ENCODE data around the gene AGAP1. TPM values are rescaled to one million over a fixed set of nuclear protein-coding genes. Genes with fewer than 3 reads are reported as not detected.
A peak's percentile ranks its signal among the peaks of the same experiment; 100 is the strongest.

The AGAP1 gene
- total RNA-seq = 2.3 and 3.8 TPM in 2 replicates

DNA sequence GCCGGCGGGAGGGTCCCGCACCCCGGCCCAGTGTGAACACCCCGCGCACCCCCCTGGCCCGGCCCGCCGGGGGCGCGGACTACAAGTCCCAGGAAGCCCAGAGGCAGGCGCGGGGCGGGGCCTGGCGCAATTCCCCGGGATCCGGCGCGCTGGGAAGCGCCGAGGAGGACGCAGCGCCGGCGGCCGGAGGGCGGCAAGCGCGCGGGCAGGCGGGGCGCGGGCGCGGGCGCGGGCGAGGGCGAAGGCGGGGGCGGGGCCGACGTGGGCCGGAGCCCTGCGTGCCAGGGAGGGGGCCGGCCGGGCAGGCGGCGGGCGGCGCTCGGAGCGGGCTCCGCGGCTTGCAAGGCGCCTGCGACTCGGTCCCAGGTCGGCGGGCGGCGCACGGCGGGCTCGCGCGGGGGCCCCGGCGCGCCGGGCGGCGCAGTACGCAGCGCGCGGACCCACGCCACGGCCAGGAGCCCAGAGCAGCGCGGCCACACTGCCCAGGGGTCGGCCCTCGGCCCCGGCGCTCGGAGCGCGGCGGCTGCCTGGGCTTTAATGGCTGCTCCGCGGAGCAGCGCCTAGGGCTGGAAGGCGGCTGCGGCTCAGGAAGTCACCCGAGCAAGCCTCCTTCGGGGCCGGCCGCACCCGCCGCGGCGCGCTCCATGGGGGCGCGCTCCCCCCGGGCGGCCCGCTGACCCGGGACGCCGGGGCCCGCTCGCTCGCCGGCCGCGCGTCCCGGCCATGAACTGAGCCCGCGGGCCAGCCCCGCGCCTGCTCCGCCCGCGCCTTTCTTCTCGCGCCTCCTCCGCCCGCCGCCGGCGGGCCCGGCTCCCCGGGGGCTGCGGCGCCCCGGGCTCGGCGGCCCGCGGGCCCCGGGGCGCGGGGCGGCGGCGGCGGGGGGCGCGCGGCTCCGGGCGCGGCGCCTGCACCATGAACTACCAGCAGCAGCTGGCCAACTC is at the start of gene AGAP1:
Gene AGAP1 (plus strand): TSS at position 269 of the 941 bp plus-strand sequence.
- Mint-ChIP-seq H3K9me3 (no peaks in the 10 kb centered on the region), H3K36me3 (ENCODE audit: low read depth) (no peaks in the 10 kb centered on the region), H3K27ac (no peak within 1 kb of the TSS), H3K4me3 (peak within 1 kb of the TSS; percentile 72), H3K27me3 (peaks cover 60% of the 10 kb centered on the region), H3K4me1 (peaks cover 7% of the 10 kb centered on the region)
- DNase-seq = peak; percentile 66
- intact Hi-C loops (cut with micrococcal nuclease) = loop anchor here (10.0 kb wide), 1 partner anchor 681 kb away; no protein-coding TSS in a partner anchor

DNA sequence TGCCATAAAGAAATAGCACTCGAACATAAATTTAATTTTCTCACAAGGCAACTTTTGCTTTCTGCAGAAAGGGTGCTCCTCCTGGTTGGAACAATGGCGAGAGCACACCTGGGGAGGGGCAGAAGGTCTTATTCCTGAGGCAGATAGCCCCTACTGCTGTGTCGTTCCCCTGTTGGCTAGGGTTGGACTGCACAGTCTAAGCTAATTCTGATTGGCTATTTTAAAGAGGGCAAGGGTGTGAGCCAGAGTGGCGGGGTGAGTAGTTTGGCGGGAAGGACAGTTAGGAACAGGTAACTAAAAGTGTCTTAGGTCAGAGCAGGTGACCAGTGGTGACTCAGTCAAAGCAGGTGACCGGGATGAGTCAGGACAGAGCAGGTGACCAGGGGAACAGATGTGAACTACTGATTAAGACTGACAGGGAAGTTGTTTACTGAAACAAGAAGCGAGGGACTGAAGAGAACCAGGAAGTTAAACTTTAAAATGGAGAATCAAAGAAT is 49.7 kb upstream of the AGAP1 start:
- H3K27me3 Mint-ChIP-seq = no peaks in the 10 kb centered on the region
- no peak for DNase-seq
- no peaks in the 10 kb centered on the region for H3K9me3 Mint-ChIP-seq
- H3K4me3 Mint-ChIP-seq = no peak overlapping the region
- H3K36me3 Mint-ChIP-seq (ENCODE audit: low read depth) = no peaks in the 10 kb centered on the region
- intact Hi-C loops (cut with micrococcal nuclease) = no loop called here
- no peak overlapping the region for H3K27ac Mint-ChIP-seq
- no peaks in the 10 kb centered on the region for H3K4me1 Mint-ChIP-seq

DNA sequence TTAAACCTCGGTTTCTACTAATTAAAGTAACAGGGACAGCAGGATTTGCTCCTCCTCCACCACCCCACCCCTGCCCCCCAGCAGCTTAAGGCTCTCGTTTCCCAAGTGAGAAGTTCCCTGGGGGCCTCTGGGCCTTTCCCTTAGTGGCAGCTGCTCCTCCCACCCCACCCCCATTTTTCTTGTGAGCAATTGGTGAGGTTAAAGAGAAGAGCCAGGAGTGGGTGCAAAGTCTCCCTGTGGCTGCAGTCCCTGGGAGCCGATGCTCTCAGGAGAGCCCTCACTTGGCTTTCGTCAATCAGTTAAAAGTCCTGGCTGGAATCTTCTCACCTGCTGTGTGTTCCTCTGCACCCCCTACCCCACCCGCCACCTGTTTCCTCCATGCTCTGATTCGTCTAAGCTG is 48.7 kb upstream of the AGAP1 start:
- Mint-ChIP-seq H3K4me1 (no peaks in the 10 kb centered on the region), H3K36me3 (ENCODE audit: low read depth) (no peaks in the 10 kb centered on the region), H3K4me3 (no peak overlapping the region), H3K27me3 (no peaks in the 10 kb centered on the region), H3K9me3 (no peaks in the 10 kb centered on the region), H3K27ac (no peak overlapping the region)
- DNase-seq = no peak
- intact Hi-C loops (cut with micrococcal nuclease) = no loop called here

DNA sequence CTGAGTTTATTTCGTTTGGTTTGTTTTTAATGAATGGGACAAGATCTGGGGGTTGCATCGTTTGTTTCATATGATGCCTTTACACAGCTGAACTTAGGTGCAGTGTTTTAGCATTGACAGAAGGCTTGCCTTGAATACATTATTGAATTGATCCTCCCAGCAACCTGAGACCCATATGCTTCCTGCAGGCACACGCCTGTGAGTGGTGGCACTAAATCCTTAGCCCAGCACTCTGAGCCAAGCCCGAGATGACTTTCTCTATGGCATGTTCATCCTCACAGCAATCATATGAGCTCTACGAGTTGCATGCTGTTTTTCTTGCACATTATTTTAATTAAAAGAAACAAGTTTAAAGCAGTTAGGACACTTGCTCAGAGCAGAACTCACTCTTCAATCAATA is 47.8 kb upstream of the AGAP1 start:
- no peak overlapping the region for H3K4me3 Mint-ChIP-seq
- H3K27ac Mint-ChIP-seq = no peak overlapping the region
- no peaks in the 10 kb centered on the region for H3K9me3 Mint-ChIP-seq
- intact Hi-C loops (cut with micrococcal nuclease) = no loop called here
- no peak for DNase-seq
- no peaks in the 10 kb centered on the region for H3K27me3 Mint-ChIP-seq
- H3K4me1 Mint-ChIP-seq = no peaks in the 10 kb centered on the region
- no peaks in the 10 kb centered on the region for H3K36me3 Mint-ChIP-seq (ENCODE audit: low read depth)

DNA sequence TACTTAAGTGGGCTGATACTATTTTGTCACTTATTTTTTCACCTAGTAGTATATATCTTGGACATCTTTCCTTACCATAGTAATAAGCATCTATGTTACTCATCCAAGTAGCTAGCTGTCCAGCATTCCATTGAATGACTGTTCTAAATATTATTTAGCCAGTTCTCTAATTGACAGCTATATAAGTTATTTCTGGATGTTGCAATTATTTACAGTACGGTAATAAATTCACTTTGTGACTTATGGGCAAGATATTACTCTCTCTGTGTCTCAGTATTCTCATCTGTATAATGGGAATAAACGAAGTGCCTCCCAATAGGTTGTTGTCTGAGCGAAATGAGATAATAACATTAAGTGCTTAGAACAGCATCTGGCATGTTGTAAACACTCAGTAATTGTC is 46.6 kb upstream of the AGAP1 start:
- no peaks in the 10 kb centered on the region for H3K9me3 Mint-ChIP-seq
- no peak for DNase-seq
- no peaks in the 10 kb centered on the region for H3K36me3 Mint-ChIP-seq (ENCODE audit: low read depth)
- H3K27ac Mint-ChIP-seq = no peak overlapping the region
- no peak overlapping the region for H3K4me3 Mint-ChIP-seq
- intact Hi-C loops (cut with micrococcal nuclease) = no loop called here
- H3K27me3 Mint-ChIP-seq = no peaks in the 10 kb centered on the region
- no peaks in the 10 kb centered on the region for H3K4me1 Mint-ChIP-seq

DNA sequence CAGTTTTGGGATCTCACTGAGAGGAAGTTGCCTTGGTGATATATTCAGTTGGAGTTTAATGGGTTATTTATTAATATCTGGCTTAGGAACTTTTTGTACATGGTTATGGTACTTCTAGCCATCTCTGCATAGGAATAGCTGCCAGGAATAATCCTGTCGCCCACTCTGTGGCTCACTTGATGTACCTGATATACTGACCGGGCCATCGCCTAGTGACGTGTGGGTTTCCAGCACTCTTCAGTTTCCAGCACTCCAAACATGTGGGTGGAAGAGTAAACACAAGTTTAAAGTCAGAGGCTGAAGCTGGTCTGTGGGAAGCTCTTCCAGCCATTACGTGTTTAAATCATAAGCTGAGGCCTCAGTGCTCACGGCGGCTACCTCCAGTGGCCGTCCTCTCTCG is 44.3 kb upstream of the AGAP1 start:
- DNase-seq = no peak
- Mint-ChIP-seq H3K27ac (no peak overlapping the region), H3K36me3 (ENCODE audit: low read depth) (no peaks in the 10 kb centered on the region), H3K9me3 (no peaks in the 10 kb centered on the region), H3K4me3 (no peak overlapping the region), H3K4me1 (no peaks in the 10 kb centered on the region), H3K27me3 (no peaks in the 10 kb centered on the region)
- intact Hi-C loops (cut with micrococcal nuclease) = no loop called here

DNA sequence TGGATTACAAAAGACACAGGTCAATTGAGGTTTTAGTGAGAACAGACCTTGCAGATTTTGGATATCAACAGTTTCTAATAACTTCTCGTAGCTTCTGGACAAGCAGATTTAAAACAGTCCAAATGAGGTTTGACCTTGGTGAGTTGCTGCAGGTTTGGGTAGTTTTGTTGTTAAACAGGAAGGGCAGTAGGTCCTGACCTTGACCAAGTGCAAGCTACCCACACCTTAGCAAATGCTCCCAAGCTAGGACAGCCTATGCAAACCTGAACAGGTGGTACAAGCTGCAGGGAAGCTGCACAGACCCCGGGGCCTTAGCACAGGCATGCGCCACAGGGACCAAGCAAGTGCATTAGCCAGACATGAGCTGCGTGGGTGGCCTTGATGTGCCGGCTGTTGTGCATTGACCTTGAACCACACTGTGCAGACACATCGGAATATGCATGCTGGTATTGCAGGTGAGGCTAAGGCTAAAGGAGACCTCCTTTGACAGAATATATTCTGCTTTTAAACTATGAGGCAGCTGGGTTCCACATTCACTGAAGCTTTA is 40.2 kb upstream of the AGAP1 start:
- no peaks in the 10 kb centered on the region for H3K9me3 Mint-ChIP-seq
- no peak overlapping the region for H3K4me3 Mint-ChIP-seq
- no peak overlapping the region for H3K27ac Mint-ChIP-seq
- intact Hi-C loops (cut with micrococcal nuclease) = no loop called here
- no peak for DNase-seq
- H3K36me3 Mint-ChIP-seq (ENCODE audit: low read depth) = no peaks in the 10 kb centered on the region
- H3K4me1 Mint-ChIP-seq = no peaks in the 10 kb centered on the region
- no peaks in the 10 kb centered on the region for H3K27me3 Mint-ChIP-seq

DNA sequence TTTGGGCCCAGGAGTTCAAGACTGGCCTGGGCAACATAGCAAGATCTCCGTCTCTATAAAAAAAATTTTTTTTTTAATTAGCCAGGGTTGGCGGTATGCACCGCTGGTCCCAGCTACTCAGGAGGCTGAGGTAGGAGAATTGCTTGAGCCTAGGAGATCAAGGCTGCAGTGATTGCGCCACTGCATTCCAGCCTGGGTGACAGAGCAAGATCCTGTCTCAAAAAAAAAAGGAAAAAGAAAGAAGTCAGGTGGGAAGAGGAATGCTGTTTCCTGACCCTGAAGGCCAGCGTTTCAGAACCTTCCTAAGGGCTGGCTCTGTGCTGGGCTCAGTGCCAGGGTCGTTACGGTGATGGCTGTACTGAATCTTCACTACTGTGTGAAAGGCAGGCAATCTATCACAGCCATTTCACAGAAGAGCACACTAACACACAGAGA is 35.0 kb upstream of the AGAP1 start:
- Mint-ChIP-seq H3K4me1 (no peaks in the 10 kb centered on the region), H3K27me3 (no peaks in the 10 kb centered on the region), H3K27ac (no peak overlapping the region), H3K36me3 (ENCODE audit: low read depth) (no peaks in the 10 kb centered on the region), H3K4me3 (no peak overlapping the region), H3K9me3 (no peaks in the 10 kb centered on the region)
- intact Hi-C loops (cut with micrococcal nuclease) = no loop called here
- no peak for DNase-seq

DNA sequence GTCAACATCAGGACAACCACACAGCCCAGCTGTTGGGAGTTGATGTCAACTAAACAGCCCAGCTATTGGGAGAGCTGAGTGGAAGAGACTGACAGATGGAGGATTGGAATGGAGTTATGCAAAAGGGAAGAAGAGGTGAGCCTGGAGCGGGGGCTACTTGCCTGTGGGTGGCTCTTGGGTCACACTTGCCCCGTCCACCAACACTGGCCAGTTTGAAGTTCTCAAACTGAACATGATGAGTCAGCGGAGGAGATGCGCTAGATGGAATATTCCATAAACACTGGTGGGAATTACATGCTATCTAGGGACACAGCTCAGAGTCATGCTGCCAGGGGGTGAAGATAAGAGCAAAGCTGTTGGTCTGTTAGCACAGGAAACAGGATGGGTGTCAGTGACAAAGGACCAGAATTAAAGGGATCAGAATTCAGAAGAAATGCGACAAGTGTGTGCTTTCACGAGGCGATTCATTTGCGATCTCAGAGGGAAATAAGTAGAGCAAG is 33.2 kb upstream of the AGAP1 start:
- no peak for DNase-seq
- Mint-ChIP-seq H3K27ac (peak overlapping the region; percentile 53), H3K36me3 (ENCODE audit: low read depth) (no peaks in the 10 kb centered on the region), H3K27me3 (no peaks in the 10 kb centered on the region), H3K4me3 (no peak overlapping the region), H3K4me1 (no peaks in the 10 kb centered on the region), H3K9me3 (no peaks in the 10 kb centered on the region)
- intact Hi-C loops (cut with micrococcal nuclease) = no loop called here

DNA sequence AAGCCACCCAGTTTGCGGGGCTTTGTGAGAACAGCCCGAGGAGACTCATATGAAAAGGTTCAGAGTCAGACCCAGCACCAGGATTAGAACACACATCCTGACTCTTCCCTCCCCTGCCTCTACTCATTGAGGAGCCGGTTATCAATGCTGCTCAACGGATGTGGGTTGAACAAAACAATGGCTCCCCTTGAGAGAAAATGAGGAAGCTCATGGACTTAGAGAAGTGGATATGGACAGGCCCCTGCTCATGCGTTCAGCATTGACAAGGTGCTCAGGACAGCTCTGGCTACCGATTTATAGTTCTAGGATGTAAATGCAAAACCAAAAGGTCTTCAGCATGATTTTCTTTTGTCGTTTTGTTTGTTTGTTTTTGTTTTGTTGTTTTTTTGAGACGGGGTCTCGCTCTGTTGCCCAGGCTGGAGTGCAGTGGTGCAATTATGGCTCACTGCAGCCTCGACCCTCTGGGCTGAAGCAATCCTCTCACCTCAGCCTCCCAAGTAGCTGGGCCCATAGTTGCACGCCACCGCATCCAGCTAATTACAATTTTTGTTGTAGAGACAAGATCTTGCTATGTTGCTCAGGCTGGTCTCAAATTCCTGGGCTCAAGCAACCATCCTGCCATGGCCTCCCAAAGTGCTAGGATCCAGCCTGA is 32.0 kb upstream of the AGAP1 start:
- no peak for DNase-seq
- intact Hi-C loops (cut with micrococcal nuclease) = no loop called here
- Mint-ChIP-seq H3K9me3 (no peaks in the 10 kb centered on the region), H3K27ac (no peak overlapping the region), H3K4me3 (no peak overlapping the region), H3K27me3 (no peaks in the 10 kb centered on the region), H3K36me3 (ENCODE audit: low read depth) (no peaks in the 10 kb centered on the region), H3K4me1 (no peaks in the 10 kb centered on the region)

DNA sequence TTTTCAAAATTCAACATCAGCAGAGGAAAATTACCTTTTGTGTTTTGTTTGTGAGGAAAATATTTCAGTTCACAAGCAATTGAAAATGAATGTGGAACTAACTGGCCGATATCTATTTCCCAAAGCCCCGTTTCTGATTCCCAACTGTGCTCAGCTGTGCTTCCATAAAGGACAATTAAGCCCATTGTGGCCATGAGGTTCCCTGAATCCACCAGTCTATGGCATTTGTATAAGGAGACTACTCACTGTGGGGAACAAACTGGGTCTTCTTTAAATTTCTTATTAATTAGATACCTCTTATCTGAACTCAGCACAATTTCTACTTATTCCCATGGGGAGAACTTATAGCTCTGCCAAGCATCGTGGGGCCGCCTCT is 31.4 kb upstream of the AGAP1 start:
- Mint-ChIP-seq H3K36me3 (ENCODE audit: low read depth) (no peaks in the 10 kb centered on the region), H3K27me3 (no peaks in the 10 kb centered on the region), H3K4me1 (no peaks in the 10 kb centered on the region), H3K27ac (no peak overlapping the region), H3K4me3 (no peak overlapping the region), H3K9me3 (no peaks in the 10 kb centered on the region)
- no peak for DNase-seq
- intact Hi-C loops (cut with micrococcal nuclease) = no loop called here

DNA sequence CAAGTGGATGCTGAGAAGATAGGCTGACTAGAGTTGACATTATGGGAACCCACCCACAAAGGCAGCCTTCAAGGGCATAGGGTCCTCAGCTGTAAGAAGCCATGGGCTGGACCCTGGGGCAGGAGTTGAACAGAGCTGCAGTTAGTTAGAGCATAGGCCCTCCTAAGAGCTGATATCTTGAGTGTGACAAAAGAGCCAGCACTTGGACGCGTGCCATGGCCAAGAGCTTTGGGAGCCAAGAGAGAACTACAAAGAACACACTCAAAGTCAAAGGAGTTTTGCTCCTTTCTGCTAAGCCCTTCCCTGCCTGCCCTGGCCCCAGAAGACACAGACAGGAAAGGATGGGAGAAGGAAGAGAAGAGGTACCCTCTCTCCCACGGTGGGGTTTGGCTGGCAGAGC is 29.9 kb upstream of the AGAP1 start:
- Mint-ChIP-seq H3K4me3 (no peak overlapping the region), H3K9me3 (no peaks in the 10 kb centered on the region), H3K27me3 (no peaks in the 10 kb centered on the region), H3K4me1 (no peaks in the 10 kb centered on the region), H3K36me3 (ENCODE audit: low read depth) (no peaks in the 10 kb centered on the region), H3K27ac (no peak overlapping the region)
- DNase-seq = no peak
- intact Hi-C loops (cut with micrococcal nuclease) = no loop called here

DNA sequence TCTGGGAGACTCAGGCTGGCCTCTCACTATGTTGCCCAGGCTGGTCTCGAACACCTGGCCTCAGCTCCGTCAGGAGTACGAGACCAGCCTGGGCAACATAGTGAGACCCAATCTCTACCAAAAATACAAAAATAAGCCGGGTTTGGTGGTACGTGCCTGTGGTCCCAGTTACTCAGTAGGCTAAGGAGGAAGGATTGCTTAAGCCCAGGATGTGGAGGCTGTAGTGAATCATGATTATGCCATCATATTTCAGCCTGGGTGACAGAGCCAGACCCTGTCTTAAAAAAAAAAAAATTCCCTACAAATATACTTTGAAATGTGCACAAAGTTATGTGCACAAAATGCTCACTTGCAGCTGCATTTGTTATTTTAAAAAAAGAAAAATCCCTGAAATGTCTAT is 26.3 kb upstream of the AGAP1 start:
- no peak overlapping the region for H3K4me3 Mint-ChIP-seq
- H3K9me3 Mint-ChIP-seq = no peaks in the 10 kb centered on the region
- H3K4me1 Mint-ChIP-seq = no peaks in the 10 kb centered on the region
- intact Hi-C loops (cut with micrococcal nuclease) = no loop called here
- DNase-seq = no peak
- H3K36me3 Mint-ChIP-seq (ENCODE audit: low read depth) = no peaks in the 10 kb centered on the region
- no peak overlapping the region for H3K27ac Mint-ChIP-seq
- no peaks in the 10 kb centered on the region for H3K27me3 Mint-ChIP-seq

Measured in activated CD4-positive, alpha-beta T cell treated with anti-CD3 and anti-CD28 coated beads, Interleukin-2, amount 10 ng/mL, durations not matched to agents 24 days and 14 days (primary cell).